GM21526 (cell line): ENCODE measurements around the gene TNFRSF21.
A peak's percentile ranks its signal among the peaks of the same experiment; 100 is the strongest.
"Not testable (repeated sequence)": the region's sequence is repeated elsewhere in the genome, so short reads cannot be mapped to it uniquely, and the experiment has no call there.

Experiments
- ATAC-seq: cut with Tn5 transposase; IDR thresholded peaks from one replicate; pipeline ENCODE4 v1.9.1; 2021; ENCODE audit warnings: moderate library complexity; ENCODE audit not compliant: unreplicated experiment, low FRiP score

TNFRSF21 gene

GRCh38 chr6:47309291-47310130 lies at the start of gene TNFRSF21:
TSS of gene TNFRSF21 (minus strand) at chr6:47309905. CDS start at chr6:47309511, 394 bp downstream.
- peak; percentile 100 for ATAC-seq

- no peak for ATAC-seq
Measured at GRCh38 chr6:47358440-47359225, 48.9 kb upstream of the TNFRSF21 start.

- ATAC-seq: peak; percentile 57
Measured at GRCh38 chr6:47357827-47358226, 48.1 kb upstream of the TNFRSF21 start.

- ATAC-seq: no peak
Measured at GRCh38 chr6:47355496-47355895, 45.8 kb upstream of the TNFRSF21 start.

GRCh38 chr6:47353871-47354270 lies 44.2 kb upstream of the TNFRSF21 start:
- no peak for ATAC-seq

- ATAC-seq: no peak
Measured at GRCh38 chr6:47352966-47353365, 43.3 kb upstream of the TNFRSF21 start.

- ATAC-seq: no peak
Measured at GRCh38 chr6:47352194-47352920, 42.7 kb upstream of the TNFRSF21 start.

GRCh38 chr6:47351621-47352020 lies 41.9 kb upstream of the TNFRSF21 start:
- ATAC-seq: no peak

- ATAC-seq: no peak
Measured at GRCh38 chr6:47349931-47350330, 40.2 kb upstream of the TNFRSF21 start.

- ATAC-seq: no peak
Measured at GRCh38 chr6:47348316-47348863, 38.7 kb upstream of the TNFRSF21 start.

GRCh38 chr6:47345761-47346160 lies 36.1 kb upstream of the TNFRSF21 start:
- no peak for ATAC-seq

GRCh38 chr6:47344022-47344421 lies 34.3 kb upstream of the TNFRSF21 start:
- ATAC-seq: no peak

- no peak for ATAC-seq
Measured at GRCh38 chr6:47343600-47343999, 33.9 kb upstream of the TNFRSF21 start.

GRCh38 chr6:47342824-47343223 lies 33.1 kb upstream of the TNFRSF21 start:
- ATAC-seq: no peak

GRCh38 chr6:47337519-47337918 lies 27.8 kb upstream of the TNFRSF21 start:
- no peak for ATAC-seq

- ATAC-seq: no peak
Measured at GRCh38 chr6:47336334-47336733, 26.6 kb upstream of the TNFRSF21 start.

- peak; percentile 94 for ATAC-seq
Measured at GRCh38 chr6:47335466-47335865, 25.8 kb upstream of the TNFRSF21 start.

GRCh38 chr6:47334334-47334733 lies 24.6 kb upstream of the TNFRSF21 start:
- no peak for ATAC-seq

GRCh38 chr6:47328606-47329005 lies 18.9 kb upstream of the TNFRSF21 start:
- ATAC-seq: not testable (repeated sequence)

- ATAC-seq: not testable (repeated sequence)
Measured at GRCh38 chr6:47328139-47328538, 18.4 kb upstream of the TNFRSF21 start.

GRCh38 chr6:47323887-47324286 lies 14.2 kb upstream of the TNFRSF21 start:
- no peak for ATAC-seq
